Limb (tissue), 2 donors: Measurements from ENCODE around the gene TMPRSS6.

Source experiments
- DNase-seq, 2 donors: peaks; one replicate each; pipeline ENCODE4 v3.0.0-alpha.2; 2016; ENCODE audit errors: extremely low spot score in 2 of 2

The TMPRSS6 gene

DNA sequence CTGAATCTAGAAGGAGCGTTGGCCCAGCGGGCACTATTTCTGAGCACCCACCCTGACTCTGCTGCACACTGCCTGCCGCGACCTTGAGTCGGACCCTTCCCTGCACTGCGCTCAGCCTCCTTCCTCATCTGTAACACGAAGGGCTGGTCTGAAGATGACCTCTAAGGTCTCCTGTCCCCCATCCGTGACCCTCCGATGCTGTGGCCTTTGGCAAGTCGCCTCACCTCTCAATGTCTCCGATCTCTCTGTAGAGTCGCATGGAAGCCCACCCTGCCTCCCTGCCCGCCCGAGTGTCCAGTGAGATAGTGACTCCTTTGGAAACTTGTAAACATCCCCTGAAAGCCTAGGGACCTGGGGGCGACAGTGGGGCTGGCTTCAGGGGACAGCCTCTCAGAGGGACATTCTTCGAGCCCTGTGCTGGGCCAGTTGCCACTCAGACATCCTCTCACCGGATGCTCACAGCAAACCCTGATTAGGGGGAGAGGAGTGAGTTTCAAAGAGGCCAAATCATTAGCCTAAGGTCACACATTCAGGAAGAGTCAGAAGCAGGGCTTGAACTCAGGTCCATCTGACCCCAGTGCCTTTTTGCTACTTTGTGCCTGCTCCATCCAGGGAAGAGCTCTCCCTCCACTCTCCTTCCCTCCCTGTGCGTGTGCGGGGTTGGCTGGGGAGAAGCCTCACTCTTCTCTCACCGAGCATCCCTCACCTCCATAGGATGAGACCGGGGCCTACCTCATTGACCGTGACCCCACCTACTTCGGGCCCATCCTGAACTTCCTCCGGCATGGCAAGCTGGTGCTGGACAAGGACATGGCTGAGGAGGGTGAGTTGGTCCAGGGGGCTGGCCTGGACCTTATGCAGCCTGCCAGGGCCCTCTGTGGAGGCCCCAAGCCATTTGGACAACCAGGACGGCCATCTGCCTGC, 56.9 kb downstream of the TMPRSS6 start:
- no peak for DNase-seq

DNA sequence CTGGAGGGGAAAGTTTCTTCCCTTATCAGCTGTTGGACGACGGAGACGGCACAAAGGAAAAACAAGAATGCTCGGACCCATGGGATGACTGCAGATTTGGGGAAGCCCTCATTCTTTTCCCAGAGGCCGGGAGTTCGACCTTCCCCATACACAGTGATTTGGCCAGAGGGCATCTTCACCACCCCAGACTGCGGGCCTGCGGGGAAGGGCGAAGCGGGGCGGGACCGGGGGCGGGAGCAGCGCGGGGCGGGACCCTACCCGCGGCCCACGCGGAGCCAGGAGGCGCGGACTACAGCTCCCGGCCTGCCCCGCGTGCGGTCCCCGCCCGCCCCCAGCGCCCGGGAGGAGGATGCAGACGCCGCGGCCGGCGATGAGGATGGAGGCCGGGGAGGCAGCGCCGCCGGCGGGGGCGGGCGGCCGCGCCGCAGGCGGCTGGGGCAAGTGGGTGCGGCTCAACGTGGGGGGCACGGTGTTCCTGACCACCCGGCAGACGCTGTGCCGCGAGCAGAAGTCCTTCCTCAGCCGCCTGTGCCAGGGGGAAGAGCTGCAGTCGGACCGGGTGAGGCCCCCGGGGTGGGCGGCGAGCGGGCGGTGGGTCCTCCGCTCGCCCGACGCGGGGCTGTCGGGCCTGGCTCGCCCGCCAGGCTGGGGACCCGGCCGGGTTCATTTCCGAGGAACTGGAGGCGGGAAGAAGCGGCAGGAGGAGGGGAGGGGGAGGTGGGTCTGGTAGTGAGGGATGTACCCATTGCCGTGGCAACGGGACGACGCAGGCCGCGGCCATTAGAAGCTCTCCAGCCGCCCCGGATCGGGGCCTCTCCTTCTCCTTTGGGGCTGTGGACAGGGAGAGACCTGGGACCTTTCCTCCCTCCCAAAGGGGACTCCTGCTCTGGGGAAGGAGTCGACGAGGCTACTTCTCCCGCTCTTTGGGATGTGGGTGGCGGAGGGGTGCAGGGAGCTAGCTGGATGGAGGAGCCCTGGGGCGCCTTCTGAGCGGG, 57.8 kb downstream of the TMPRSS6 start, which contains the start of gene KCTD17:
KCTD17 (plus strand) TSS at position 352 of the 995 bp plus-strand sequence; CDS start at position 371, 19 bp downstream.
- DNase-seq: peak; percentile 67 to 87

DNA sequence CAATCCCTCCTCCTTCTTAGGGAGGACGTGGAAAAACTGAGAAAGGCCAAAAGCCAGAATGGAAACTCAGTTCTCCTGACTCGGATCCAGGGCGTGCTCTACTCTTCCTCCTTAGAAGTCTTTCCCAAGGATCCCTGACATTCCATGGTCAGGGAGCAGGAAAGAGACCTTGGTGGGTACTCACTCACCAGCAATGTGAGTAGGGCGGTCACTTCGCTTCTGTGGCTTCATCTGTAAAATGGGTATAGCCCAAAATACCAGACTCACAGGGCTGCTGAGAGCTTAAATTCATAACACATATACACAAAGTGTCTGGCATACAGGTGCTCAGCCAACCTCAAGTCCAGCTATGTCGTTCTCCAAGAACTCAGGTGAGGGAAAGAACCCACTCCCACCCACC, 58.6 kb downstream of the TMPRSS6 start:
- DNase-seq: no peak

DNA sequence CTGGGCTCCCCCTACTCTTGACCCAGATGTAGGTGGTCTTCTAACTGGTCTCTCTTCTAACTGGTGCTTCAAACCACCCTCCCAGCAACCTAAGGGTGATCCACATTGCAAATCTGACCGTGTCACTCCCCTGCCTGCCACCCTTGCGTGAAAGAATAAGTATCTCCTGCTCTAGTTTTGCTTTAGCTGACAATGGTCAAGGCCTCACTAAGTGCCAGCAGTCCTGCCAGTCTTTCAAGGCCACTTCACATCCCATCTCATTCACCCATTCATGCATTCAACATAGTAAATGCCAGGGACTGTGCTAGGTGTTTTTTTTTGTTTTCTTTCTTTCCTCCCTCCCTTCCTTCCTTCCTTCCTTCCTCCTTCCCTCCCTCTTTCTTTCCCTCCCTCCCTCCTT, 60.3 kb downstream of the TMPRSS6 start:
- no peak for DNase-seq

DNA sequence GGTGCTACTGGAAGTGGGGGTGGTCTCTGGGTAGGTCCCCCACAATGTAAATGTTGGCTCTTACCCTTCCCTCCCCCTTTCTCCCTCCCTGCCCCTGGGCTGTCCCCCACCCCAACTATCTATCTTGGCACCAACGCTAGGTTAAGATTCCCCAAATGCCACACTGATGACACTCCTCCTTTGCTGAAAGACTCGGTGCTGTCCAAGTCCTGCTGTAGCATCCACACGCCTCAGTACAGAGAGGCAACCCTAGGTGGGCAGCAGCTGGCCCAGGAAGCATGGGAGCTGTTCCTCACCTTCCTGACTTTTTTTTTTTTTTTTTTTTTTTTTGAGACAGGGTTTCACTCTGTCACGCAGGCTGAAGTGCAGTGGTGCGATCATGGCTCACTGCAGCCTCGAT, 61.4 kb downstream of the TMPRSS6 start:
- DNase-seq: no peak

DNA sequence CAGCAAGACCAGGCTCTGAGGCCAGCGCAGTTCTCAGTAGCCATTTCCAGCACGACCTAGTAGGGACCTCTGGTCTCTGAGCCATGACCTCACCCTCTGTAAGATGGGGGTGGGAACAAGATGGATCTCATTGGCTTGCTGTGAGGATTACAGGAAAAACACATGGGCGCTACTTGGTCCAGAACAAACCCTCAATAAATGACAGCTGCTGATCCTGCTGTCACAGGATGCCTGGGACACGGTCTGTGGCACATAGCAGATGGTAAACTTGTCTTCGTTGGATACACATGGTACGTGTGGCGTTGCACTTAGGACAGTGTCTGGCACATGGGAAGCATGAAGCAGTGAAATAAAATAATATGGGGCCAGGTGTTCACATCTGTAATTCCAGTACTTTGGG, 62.5 kb downstream of the TMPRSS6 start:
- DNase-seq: no peak

DNA sequence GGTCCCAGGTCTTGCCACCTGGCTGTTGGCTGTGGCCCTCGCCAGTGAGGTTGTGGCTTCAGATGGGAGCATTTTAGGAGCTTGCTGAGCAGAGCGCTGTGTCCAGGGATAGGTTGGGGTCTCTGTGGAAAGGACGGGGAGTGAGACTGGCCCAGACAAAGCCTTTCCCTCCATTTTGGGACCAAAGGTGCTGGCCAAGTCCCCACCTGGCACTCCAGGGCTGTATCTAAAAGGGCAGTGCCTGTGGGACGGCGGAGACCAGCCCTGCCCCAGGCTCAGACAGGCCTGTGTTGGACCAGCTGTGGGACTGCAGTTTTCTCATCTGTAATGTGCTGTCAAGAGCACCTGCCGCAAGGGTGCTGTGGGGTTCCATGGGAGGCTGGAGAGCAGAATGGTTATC, 62.9 kb downstream of the TMPRSS6 start:
- no peak for DNase-seq

DNA sequence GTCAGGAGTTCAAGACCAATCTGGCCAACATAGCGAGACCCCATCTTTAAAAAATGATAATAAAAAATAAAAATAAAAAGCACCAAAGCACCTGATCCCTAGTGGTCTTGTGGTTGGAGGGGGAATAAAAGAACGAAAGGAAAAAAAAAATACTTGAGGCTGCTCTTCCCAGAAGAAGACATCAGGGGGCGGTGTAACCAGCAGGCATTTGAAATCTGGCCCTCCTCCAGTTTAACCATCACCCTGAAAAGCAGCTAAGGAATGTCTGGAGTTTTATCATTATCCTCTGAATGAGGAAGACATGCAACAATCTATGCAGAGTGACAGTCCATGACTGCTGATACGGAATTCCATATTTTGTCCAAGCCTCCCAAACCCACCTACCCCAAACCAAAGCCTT, 63.6 kb downstream of the TMPRSS6 start:
- DNase-seq: no peak

DNA sequence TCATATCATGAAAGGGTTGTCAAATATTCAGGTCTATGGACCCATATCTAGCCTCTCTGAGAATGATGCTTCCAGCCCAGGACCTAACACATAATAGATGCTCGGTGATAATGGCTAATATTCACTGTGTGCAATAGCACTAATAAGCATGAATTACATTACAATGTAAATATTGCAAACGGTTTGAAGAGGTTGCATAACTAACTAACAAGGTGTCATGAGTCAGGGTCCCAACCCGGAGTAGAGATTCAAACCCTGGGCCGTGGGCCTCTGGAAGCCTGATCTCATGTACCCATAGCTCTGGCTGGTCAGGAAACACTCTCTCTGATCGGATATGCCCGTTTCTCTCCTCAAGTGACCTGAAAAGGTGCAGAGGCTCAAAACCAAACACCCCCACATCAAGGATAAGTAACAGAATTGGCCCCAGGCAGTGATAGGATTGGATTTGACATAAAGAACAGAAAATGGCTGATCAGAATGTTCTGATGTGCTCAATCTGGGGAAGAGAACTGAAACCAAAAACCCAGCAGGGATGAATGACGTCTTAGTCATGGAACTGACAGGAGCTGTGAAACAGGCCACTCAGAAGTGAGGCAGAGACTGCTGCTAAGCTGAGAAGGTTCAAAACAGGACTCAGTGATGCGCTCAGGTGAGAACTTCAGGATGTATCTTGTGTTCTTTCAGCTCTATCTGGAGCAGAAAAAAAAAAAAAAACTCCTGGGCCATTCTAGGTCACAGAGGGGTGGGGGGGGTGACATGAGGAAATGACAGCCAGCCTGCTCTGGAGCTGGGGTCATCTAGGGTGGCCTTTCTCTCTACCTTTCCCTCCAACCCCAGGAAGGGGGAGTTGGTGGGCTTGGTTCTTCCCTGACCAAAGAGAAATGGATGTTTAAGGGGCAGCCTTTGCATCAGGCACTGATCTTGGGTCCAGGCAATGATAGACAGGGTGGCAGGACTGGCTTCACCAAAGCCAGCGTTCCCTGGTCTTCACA, 64.6 kb downstream of the TMPRSS6 start:
- no peak for DNase-seq

DNA sequence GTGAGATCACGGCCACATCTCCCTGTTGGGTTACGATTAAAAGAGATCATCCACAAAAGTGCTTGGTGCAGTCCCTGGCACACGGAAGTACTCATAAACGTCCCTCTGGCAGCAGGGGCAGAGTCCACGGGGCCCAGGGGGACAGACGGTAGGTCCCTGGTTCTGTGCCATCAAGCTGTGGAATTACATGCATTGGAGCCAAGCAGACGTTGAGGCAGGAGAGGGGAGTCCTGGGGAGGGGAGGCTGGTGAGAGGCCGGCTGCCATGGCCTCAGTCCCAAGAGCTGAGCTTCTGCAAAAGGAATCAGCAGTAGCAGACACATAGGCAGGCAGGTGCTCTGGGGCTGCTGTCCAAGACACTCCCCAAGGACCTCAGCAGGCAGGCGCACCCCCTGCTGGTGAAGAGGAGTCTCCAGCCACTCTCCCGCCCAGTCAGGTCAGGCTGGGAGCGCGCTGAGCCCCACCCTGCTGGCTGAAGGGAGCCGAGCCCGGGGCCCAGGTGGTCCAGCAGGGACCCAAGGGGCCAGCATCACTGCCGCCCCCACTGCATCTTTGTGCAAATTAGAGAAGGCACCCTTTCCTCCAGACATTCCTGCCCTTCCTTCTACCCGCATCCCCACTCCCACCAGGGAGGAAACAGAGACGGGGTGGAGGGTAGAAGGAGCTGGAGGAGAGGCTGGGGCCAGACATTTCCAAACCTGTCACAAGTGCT, 65.5 kb downstream of the TMPRSS6 start:
- DNase-seq: no peak

DNA sequence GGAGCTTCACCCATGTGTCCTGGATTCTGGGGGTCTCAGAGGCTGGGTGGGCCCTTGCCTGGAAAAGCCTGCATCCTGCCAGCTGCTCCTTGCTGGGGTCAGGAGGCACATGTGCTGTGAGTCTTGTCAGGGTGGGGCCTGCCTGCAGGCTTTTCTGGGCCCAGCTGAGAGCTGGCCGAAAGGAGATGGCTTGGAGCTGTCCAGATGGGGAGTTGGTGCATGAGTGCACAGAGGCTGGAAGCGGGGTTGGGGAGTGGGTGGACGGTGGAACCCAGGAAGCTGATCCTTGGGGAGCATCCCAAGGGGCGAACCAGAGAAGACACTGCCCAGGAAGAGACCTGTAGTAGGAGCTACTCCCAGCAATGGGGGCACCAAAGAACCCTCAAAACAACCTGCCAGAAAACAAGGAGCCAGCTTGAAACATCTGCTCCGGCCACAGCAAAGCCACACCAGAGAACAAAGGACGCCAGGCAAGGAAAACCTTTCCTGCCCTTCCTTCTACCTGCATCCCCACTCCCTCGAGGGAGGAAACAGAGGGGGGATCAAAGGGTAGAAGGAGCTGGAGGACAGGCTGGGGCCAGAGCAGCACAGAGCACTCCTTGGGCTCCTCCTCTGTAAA, 66.2 kb downstream of the TMPRSS6 start:
- DNase-seq: no peak

DNA sequence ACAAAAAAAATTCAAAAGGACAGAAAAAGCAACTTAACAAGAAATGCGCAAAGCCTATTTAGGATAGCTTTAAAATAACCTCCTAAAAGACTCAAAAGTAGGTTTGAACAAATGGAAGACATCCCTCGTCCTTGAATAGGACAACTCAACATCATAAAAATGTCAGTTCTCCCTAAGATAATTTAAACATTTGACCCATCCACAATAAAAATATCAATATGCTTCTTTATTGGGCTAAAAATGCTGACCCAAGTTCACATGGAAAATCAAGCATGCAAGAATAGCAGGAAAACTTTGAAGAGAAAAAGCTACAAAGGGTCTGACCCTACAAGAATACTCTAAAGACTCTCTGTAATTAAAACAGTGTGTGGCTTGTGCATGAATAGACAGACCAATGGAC, 70.0 kb downstream of the TMPRSS6 start:
- DNase-seq: no peak

DNA sequence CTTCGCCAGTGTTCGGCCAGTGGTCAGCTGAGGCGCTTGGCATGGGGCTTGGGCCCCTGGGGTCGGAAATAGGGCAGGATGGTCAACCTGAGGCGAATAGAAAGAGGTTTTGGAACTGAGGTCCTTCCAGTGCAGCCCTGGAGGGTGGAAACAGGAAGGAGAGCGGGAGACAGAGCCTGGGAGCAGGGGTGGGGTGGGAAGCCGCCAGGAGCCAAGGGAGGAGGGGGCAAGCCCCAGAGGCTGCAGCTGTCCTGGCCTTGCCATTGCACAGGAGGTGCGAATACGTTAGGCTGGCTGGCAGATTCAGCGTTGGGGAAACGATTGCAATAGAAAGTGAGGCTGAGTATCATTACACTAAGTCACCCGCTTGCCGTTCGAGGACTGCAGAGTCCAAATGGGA, 71.8 kb downstream of the TMPRSS6 start:
- no peak for DNase-seq

DNA sequence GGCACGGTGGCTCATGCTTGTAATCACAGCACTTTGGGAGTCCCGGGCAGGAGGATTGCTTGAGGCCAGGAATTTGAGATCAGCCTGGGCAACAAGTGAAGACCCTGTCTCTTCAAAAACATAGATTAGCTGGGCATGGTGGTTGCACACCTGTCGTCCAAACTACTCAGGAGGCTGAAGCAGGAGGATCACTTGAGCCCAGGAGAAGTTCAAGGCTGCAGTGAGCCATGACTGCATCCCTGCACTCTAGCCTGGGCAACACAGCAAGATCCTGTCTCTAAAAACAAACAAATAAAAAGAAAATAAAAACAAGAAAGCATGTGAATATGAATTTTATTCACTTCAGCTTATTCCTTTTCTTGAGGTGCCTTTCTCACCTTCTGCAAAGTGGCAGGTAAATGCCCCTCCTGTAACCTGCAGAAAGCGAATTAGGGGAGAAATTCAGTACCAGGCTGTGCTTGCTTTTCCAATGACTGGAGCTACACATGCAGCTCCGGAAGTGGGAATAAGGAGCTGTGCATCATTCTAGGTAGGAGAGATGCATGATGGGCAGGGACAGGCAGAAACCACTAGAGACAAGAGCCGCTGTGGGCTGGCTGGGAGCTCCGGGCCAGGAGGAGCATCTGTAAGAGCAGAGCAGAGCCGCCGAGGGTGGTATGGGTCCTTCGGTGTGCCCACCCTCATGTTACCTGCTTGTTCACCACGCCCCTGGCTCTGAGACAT, 72.7 kb downstream of the TMPRSS6 start:
- DNase-seq: no peak

DNA sequence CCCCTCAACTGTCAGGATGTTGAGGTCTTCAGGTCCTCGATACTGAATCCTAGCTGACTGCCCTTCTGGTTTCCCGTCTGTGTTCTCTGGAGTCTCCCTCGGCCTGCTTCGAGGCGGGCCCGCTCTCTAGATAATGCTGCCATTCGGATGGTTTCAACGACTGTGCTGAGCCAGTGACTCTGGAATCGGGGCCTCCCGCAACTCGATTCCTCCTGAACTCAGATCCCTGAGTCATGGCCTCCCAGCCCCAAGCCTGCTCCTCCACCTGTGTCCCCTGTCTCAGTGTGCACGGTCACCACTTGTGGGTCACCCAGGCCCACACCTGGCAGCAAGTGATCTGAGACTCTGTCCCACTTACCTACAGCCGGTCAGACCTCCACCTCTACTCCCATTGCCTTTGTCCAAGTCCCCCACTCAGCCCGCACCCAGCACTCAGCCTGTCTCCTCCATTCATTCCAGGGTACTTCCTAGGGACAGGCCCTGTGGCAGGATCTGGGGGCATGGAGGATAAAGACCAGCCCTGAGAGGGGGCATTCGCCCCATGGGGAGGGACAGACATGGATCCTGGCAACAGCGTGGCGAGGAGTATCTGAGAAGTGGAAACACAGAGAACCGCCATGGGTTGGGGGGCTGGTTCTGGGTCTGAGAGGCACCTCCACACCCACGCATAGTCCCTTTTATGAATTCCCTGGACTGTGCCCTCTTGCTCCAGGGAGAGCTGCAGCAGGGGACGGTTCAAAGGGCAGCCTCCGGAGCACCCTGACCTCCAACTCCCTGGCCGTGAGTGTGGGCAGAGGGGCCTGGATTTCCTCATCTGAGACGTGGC, 75.7 kb downstream of the TMPRSS6 start:
- no peak for DNase-seq

DNA sequence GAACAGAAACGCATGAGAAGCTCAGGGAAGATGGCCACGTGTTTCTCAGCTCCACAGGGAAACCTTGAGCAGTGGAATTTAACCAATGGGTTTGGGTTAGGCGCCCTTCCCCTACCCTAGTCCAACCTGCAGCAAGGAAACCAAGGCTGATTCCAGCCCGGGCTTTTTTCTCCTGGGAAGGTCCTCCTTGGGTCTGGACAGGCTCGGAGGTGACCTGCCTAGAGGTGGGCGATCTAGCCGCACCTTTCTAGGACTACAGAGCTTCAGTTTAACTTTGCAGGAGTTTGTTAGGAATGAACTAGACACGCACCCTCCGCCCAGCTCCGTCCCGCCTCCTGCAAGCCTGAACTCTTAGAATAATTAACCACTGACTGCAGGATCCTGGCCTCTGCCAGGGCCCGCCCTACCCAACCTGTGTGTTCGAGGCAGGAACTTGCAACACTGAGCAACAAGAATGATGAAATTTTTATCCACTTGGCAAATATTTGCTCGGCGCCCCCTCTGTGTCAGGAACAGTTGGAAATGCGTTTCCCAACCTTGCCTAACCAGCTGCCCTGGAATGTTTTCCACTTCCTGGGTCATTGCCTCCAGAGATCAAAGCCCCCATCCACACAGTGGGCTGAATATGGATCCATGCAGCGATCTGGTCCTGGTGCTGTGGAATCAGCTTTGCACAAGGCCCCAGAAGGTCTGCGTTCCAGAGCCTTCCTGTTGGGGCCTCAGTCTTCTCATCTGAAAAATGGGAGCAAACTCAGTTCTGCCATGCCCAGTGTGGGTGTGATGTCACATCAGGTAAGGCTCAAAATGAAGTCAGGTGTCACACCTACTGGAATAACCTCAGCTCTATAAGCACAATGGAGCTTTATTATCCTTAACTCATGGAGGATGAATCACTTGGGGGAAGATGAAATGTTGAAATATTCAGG, 76.7 kb downstream of the TMPRSS6 start:
- no peak for DNase-seq

DNA sequence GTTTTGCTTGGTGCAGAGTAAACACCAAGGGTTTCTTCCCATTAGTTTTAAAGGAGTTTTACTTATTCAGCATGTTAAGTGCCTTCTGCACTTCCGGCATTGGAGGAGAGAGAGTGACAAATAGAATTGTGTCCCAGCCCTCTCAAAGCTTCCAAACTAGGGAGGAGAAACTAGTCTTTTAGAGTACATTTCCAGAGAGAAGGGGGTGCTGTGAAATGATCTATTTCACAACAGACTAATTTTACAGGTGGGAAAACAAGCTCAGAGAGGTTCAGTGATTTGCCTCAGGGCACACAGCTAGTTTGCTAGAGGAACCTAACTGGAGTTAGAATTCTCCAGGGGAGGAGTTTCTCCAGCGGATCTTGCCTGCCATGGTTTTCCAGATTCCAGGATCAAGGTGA, 77.4 kb downstream of the TMPRSS6 start:
- no peak for DNase-seq
